T-helper 1 cell treated with Interleukin-12 subunit alpha and Interleukin-12 subunit beta and Interleukin-4 antibody, amounts not matched to agents 30 ng/mL and 1 ng/mL, for 36 hours (primary cell): ENCODE measurements around the gene DIPK1B. TPM values are rescaled to one million over a fixed set of nuclear protein-coding genes. Genes with fewer than 3 reads are reported as not detected.
"Not testable (repeated sequence)": the region's sequence is repeated elsewhere in the genome, so short reads cannot be mapped to it uniquely, and the experiment has no call there.

Experiments used
- intact Hi-C: fragments of 100-400 bp; cut with micrococcal nuclease; formaldehyde crosslinking; loops from one replicate; pipeline ENCODE4 v1.15.1; 2024
- total RNA-seq: library from RNA; stranded (reverse); gene quantifications from 2 replicates; pipeline ENCODE4 v1.2.3, GENCODE V29; 2022

Gene DIPK1B
- total RNA-seq, 1 donor from 2014 or later = 0.29 TPM

DNA sequence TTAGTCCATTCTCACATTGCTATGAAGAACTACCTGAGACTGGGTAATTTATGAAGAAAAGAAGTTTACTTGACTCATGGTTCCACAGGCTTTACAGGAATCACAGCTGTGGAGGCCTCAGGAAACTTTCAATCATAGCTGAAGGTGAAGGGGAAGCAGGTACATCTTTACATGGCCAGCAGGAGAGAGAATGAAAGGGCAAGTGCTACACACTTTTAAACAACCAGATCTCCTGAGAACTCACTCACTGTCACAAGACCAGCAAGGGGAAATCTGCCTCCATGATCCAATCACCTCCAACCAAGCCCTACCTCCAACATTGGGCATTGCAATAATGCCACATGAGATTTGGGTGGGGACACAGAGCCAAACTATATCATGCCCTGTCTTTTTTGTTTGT lies 39.4 kb downstream of the DIPK1B start:
- intact Hi-C loops = no loop called here

DNA sequence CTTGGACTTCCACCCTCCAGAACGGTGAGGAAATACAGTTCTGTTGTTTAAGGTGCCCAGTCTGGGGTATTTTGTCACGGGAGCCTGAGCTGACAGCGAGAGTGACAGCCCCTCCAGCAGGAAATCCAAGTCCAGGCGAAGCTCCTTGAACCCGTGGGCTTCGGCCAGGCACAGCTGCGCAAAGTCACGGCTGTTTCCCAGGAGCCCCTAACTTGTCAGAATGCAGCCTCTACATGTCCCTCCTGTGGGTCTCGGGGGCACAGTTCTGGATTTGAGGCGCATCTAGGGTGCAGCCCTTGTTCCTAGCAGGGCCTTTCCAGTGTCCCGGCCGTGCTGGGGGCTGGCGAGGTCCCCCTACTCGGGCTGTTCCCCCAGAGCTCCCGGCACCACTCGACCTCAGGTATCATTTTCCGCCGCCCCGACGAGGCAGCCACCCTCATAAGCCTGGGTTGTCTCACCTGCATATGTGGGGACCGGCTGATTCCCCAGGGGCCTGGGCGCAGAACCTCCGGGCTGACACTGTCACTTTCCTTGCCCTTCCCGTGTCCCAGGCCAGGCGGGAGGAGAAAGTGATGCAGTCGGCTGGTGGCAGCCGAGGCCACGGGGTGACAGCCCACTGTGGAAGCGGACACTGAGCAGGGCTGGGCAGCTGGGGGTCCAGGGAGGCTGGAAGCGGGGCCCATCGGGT lies 41.1 kb downstream of the DIPK1B start:
- intact Hi-C loops = no loop called here

DNA sequence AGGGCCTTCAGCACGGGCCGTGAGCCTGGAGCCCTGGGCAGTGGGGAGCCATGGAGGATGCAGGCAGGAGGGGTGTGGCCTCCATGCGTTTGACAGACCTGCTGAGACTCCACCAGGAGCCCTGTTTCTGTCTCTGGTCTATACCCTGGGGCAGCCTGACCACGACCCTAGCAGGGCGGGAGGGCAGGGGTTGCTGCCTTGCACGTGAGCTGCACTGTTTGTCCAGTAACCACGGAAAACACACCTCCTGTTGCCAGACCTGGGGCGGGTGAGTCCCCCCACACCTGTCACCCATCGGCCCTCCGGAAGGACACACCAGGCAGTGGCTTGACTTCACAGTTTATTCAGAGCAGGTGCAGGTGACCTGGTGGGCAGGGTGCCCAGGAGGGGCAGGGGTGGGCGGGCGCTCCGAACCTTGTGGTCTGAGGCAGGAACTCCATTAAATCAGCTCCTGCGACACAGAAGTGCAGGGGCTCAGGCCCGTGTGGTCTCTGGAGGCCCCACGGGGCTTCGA lies 41.7 kb downstream of the DIPK1B start:
- intact Hi-C loops = no loop called here

DNA sequence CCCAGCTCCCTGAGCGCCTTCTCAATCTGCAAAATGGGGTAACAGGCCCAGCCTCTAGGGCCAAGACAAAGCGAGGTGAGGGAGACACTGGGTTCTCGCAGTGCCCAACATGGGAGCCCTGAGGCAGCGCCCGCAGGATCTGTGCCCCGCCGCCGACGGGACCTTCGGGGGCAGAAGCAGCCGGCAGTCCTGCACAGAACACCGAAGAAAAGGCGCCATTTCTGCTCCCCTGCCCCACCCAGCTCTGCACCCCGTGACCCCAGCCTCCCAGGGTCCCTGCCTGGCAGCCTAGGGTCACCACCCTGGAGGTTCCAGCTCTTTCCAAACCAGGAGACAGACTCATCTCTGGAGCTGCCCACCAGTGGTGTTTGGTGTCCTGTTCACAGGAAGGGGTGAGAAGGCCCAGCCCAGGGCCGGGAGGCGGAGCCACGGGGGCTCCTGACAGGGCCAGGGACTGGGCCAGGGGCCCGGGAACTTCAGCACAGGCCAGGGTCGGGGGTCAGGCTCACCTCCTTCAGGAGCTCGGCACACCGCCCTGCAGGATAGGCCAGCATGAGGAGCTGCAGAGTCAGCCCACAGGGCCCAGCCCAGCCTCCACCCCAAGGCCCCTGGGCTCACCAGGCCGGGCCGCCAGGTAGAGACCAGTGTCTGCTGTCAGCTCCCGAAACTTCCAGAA lies 42.4 kb downstream of the DIPK1B start:
- intact Hi-C loops = no loop called here

DNA sequence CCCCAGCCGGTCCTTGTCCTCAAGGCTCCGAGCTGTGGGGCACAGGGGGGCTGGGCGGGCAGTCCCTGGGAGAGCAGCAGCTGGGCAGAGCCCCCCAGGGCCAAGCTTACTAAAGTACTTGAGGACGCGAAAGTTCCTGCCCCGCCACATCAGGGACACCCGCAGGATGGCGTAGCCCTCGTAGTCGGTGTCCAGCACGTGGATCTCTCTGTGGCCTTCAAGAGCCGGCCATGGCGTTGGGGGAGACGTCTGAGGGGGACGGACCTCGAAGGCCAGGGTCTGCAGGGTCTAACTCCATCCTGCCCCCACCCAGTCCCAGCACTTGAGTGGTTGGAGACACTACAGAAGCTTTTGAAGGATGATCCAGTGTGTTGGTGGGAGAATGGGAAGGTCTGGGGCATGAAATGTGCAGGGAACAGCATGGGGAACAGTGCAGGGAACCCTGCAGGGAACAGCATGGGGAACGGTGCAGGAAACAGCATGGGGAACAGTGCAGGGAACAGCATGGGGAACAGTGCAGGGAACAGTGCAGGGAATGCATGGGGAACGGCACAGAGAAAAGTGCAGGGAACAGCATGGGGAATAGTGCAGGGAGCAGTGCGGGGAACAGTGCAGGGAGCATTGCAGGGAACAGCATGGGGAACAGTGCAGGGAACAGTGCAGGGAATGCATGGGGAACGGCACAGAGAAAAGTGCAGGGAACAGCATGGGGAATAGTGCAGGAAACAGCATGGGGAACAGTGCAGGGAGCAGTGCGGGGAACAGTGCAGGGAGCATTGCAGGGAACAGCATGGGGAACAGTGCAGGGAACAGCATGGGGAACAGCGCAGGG lies 43.1 kb downstream of the DIPK1B start:
- intact Hi-C loops = not testable (repeated sequence)

DNA sequence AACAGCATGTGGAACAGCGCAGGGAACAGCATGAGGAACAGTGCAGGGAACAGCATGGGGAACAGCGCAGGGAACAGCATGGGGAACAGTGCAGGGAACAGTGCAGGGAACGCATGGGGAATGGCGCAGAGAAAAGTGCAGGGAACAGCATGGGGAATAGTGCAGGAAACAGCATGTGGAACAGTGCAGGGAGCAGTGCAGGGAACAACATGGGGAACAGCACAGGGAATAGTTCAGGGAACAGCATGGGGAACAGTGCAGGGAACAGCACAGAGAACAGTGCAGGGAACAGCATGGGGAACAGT lies 43.7 kb downstream of the DIPK1B start:
- intact Hi-C loops = no loop called here

DNA sequence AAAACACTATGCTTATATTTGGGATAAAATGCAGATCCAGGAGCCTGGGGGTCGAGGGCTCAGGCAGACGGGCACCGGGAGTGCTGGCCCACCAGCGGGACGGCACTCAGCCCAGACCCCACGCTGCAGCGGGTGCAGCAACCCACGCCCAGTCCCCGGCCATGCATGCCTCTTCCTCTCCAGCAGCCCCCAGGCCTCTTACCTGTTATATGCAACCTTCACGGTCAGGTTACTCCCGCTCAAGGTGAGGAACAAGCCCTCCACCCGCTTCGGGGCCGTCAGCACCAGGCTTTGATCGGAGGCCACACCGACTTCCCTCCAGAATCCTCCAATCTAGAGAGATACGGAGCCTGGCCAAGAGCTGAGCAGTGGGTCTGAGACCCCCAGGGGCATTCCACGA lies 44.5 kb downstream of the DIPK1B start:
- intact Hi-C loops = no loop called here

DNA sequence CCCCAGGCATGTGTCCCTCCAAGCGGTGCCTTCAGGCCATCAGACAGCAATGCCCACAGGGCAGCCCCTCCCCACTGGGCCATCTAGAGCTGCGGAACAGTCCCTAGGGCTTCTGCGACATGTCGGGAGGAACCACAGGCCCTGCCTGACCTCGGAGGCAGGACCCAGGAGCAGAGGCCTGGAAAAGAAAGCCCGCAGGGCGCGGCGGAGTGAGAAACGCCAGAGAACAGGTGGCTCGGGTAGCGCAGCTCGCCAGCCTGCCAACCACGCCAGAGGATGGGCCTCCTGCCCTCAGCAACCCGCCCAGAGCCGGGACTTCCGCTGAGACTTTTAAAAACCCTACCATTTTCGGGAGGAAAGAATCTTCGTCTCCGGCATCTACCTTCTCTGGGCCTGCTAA lies 45.0 kb downstream of the DIPK1B start:
- intact Hi-C loops = no loop called here

DNA sequence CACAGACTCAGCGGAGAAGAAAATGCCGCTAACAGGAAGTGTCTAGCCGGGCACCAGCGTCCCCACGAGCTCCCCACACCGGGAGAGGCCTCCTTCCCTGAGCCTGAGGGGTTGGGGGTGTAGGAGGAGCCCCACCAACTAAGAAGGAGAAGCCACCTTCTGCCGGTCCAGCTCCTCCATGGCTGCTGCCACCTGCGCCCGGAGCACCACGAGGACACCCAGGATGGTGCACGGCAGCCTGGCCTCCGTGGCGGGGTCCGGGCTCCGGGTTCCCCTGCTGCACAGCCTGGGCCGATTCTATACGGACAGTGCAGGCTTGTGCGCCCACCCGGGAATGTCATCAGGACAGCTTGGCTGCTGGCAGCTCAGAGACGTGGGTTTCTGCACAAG lies 45.4 kb downstream of the DIPK1B start:
- intact Hi-C loops = no loop called here

DNA sequence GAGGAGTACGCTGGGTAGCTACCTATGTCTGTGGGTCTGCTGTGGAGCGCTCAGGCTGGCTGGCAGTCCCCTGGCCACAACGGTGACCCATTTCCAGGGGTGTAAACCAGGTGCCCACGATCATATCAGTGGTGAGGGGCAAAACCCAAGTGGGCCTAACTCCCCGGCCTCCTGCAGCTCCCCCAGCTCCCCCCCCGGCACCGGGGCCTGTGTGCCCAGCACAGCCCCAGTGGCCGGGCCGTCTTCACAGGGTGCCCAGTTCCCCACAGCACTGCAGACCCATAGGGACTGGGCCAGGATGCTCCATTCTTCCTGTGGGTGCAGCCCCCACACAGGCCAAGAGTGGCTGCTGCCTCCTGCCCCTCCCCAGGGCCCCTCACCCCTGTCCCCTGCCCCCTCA lies 46.6 kb downstream of the DIPK1B start:
- intact Hi-C loops = no loop called here

DNA sequence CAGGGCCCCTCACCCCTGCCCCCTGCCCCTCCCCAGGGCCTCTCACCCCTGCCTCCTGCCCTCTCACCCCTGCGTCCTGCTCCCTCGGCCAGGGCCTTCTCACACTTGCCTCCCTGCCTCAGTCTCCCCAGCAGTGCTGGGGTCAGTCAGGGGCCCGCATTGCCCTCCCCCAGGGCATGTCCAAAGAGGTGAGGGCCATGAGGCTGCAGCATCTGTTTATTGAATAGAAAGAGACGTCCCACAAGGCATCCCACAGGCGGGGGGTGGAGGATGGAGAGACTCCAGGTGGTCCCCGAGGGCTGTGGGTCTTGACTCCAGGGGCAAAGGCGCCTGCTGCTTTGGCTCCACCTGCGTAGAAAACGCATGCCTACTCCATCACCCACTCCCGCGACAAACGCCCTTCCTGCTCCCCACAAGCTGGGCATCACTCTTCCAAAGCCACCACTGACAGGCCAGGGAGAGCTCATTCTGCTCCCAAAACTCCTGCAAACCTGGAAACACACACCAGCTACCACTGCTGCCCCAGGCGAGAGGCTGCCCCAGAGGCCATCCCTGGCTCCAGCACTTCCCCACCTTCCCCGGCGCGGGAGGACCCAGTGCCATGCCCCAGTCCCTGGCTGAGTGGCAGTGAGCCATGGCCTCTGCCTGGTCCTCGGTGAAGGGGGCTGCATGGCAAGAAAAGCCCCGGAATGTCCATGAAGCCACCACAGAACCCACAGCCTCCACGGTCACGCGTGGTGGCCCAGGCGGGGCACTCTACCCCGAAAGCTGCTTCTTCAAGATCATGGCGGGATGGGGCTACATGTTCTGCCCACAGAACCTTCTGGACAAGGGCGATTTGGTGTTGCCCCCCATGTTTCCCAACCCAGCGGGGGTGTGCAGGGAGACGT lies 47.3 kb downstream of the DIPK1B start:
- intact Hi-C loops = no loop called here

DNA sequence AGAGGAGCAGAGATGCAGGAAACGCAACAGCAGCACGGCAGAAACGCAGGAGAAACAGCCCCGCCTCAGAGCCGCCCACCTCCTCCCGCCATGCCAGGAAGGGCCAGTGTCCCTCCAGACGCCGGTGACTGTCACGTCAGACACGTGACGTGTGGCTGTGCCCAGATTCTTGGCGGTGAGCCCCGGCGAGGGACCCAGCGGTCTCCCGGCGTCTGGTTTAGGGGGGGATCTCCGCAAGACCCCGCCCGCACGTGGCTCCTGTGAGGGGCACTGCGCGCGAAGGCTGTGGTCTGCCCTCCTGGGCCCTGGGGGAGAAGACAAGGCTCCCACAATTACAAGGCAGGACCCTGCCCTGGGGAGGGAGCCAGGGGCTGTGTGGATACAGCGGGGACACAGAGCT lies 48.1 kb downstream of the DIPK1B start:
- intact Hi-C loops = no loop called here

DNA sequence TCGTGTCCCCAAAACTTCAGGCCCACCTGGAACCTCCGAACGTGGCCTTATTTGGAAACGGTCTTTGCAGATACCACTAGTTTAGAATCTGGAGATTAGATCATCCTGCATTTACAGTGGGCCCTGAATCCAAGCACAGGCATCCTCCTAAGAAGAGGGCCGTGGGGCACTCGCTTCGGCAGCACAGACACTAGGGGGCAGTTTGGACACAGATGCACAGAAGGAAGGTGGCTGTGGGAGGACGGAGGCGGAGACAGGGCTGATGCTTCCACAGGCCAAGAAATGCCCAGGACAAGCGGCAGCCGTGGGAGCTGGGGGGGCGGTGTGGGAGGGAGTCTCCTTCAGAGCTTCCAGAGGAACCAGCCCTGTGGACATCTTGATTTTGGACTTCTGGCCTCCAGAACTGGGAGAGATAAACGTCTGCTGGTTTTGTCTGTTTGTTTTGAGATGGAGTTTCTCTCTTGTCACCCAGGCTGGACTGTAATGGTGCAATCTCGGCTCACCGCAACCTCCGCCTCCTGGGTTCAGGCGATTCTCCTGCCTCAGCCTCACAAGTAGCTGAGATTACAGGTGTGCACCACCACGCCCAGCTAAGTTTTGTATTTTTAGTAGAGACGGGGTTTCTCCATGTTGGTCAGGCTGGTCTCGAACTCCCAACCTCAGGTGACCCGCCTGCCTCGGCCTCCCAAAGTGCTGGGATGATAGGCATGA lies 48.6 kb downstream of the DIPK1B start:
- intact Hi-C loops = not testable (repeated sequence)

DNA sequence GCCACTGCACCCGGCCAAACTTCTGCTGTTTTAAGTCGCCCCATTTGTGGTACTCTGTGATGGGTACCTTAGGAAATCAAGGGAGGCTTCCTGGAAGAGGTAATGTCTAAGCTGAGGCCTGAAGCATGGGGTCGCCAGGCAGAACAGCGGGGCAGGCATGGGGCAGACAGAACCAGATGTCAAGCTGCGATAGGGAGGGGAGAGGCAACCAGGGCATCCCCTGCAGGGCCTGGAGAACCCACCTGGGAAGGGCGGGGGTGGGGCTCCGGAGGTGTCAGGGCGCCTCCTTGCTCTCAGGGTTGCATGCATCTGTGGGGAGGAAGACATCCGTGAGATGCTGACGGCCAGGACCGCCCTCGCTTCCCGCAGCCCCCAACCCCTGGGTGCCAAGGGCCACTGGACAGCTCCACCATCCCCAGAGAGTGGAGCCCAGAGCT lies 49.2 kb downstream of the DIPK1B start:
- intact Hi-C loops = no loop called here

DNA sequence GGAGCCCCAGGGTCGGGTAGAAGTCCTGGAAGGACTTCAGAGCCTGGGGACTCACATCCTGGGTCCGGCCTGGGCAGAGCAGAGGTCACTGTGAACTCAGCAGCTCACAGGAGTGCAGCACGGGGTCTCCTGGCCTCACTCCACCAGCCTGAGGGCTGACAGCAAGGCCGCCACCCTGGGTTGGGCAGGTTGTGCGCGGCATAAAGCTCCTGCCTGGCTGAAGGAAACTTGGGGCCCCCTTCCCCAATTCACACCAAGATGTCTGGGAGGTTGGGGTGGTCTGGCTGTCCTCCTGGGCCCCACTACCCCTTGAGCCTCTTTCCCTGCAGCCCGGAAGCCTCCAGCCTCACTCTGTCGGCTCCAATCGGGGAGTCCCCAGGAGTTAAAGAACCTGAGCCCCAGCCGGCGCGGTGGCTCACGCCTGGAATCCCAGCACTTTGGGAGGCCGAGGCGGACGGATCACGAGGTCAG lies 49.9 kb downstream of the DIPK1B start:
- intact Hi-C loops = no loop called here

DNA sequence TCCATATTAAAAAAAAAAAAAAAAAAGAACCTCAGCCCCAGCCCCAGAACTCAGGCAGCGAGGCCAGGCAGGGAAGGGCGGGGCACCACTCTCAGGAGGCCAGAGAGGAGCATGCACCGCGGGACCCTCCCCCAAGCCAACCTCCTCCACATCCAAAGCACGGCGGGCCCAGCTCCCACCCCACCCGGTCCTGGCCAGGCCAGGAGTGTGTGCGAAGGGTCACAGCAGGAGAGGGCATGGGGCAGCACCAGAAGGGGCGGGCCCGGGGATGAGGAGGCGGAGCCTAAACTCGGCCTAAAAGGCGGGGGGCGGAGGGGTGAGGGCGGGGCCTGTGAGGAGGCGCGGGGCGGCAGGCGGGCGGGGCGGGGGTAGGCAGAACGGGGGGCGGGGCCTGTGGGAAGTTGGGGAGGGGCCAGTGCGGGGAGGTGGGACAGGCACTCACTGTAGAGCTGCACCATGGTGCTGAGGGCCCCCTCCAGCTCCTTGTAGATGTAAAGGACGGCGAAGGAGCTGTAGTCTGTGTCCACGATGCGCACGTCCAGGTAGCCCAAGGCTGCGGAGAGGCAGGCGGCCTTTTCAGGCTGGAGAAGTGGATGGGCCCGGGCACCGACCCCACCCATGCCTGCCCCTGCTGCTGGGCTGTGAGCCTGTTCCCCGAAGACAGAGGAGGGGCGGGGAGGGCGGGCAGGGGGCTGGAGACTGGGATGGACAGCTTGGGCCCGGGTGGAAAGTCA lies 50.7 kb downstream of the DIPK1B start:
- intact Hi-C loops = no loop called here

DNA sequence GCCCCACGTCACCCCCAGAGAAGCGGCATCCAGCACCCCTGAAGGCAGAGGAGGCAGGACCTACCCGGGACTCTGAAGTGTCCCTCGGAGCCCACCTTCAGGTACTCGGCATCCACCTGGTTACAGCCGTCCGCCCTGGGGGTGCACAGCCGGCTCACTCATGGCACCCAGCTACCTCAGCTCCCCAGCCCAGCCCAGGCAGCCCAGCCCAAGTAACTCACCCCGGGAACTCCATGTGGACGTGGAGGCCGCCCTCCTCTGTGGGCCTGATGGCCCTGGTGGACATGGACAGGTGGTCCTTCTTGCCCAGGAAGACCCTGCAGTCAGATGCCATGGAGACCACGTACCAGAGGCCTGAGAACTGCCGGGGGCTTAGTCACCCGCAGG lies 51.3 kb downstream of the DIPK1B start:
- intact Hi-C loops = no loop called here

DNA sequence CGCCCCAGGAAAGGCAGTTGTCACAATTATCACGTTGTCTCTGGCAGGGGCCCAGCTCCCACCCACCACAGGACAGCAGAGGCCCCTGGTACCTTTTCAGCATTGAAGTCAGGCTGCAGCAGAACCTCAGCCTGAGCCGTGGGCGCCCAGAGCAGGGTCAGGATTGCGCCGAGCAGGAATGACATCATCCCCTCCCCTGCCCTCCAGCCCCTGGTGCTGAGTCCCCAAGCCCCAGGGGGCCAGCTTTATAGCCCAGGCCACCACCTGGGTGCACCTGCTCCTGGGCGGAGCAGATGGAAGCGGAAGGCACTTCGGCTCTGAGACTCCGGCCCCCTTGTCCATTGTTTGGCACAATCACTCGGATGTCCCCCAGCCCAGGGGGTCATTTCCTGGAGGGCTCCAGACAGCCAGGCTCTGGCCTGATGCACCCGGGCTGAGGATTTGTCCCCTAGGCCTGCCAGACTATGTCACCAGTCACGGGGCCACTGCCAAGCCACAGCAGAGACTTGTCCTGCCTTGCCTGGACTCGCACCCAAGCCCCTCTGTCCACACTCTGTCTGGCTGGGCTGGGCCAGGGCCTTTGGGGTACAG lies 52.0 kb downstream of the DIPK1B start, which contains the start of gene LCN15:
Gene LCN15 (minus strand): TSS at position 218 of the 591 bp plus-strand sequence. CDS start 30 bp downstream, at position 188.
- intact Hi-C loops = no loop called here

DNA sequence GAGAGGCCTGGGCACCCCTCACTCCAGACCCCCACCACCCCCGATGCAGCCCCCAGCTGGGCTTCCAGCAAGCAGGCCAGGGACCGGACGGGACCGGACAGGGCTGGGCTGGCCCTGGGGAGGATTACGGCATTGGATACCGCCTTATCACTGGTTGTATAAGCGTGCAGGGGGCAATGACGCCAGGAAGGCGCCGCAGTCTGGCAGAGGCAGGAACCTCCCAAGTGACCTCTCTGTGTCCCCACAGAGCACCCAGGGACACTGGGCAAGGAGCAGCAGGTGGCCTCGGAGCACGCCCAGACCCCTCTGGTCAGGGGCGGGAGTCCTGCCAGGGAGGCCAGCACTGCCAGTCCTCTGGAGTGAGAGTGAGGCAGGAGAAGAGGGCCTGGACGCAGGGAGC lies 52.7 kb downstream of the DIPK1B start:
- intact Hi-C loops = no loop called here
